PFSK-1 (cell line): ENCODE data around the gene AK3.

Experiments
- FOXP2 ChIP-seq: optimal IDR thresholded peaks from 2 replicates; pipeline ENCODE3; 2011; ENCODE audit warnings: borderline replicate concordance, control low read depth, inconsistent platforms; ENCODE audit not compliant: insufficient read depth; ENCODE audit errors: extremely low read length, extremely low read depth
- POLR2AphosphoS5 ChIP-seq: IDR thresholded peaks from 2 replicates; pipeline ENCODE4 v1.6.1; 2012; ENCODE audit warnings: low read depth, mild to moderate bottlenecking, control low read depth, low read length, moderate library complexity
- TAF1 ChIP-seq: IDR thresholded peaks from 2 replicates; pipeline ENCODE4 v1.6.1; 2012; ENCODE audit warnings: low read length, control low read depth, borderline replicate concordance; ENCODE audit not compliant: insufficient read depth
- TF ChIP-seq, protein P1 (sequence below), 2 experiments: IDR thresholded peaks; 2 replicates each; pipeline versions ENCODE4 v1.6.1 to v1.8.0; 2011 to 2012; ENCODE audit warnings: low read depth in 2 of 2, low read length in 2 of 2, control low read depth in 1 of 2, inconsistent platforms in 1 of 2, mild to moderate bottlenecking in 1 of 2, moderate library complexity in 1 of 2; ENCODE audit not compliant: insufficient read depth in 1 of 2

- TF ChIP-seq POLR2AphosphoS5 (no peak), TAF1 (no peak), FOXP2 (no peak)
- TF ChIP-seq, protein P1, sequence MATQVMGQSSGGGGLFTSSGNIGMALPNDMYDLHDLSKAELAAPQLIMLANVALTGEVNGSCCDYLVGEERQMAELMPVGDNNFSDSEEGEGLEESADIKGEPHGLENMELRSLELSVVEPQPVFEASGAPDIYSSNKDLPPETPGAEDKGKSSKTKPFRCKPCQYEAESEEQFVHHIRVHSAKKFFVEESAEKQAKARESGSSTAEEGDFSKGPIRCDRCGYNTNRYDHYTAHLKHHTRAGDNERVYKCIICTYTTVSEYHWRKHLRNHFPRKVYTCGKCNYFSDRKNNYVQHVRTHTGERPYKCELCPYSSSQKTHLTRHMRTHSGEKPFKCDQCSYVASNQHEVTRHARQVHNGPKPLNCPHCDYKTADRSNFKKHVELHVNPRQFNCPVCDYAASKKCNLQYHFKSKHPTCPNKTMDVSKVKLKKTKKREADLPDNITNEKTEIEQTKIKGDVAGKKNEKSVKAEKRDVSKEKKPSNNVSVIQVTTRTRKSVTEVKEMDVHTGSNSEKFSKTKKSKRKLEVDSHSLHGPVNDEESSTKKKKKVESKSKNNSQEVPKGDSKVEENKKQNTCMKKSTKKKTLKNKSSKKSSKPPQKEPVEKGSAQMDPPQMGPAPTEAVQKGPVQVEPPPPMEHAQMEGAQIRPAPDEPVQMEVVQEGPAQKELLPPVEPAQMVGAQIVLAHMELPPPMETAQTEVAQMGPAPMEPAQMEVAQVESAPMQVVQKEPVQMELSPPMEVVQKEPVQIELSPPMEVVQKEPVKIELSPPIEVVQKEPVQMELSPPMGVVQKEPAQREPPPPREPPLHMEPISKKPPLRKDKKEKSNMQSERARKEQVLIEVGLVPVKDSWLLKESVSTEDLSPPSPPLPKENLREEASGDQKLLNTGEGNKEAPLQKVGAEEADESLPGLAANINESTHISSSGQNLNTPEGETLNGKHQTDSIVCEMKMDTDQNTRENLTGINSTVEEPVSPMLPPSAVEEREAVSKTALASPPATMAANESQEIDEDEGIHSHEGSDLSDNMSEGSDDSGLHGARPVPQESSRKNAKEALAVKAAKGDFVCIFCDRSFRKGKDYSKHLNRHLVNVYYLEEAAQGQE (IDR thresholded peaks at IDR 0.05; ENCODE audit: insufficient read depth in 1 of 2, low read depth in 2 of 2, low read length in 2 of 2): no peak
Observed at GRCh38 chr9:4662989-4663792, 77.8 kb downstream of the AK3 start.
